Urinary bladder (tissue), 4 donors: ENCODE measurements around the gene STK11IP. TPM values are rescaled to one million over a fixed set of nuclear protein-coding genes. Genes with fewer than 3 reads are reported as not detected.

Source experiments
- DNase-seq: peaks from one replicate; pipeline ENCODE4 v3.0.0-alpha.2; 2015; ENCODE audit errors: extremely low spot score
- H3K27ac ChIP-seq: one replicate; pipeline ENCODE4 v1.5.1; 2013; ENCODE audit warnings: low read depth, mild to moderate bottlenecking, moderate library complexity
- H3K36me3 ChIP-seq: one replicate; pipeline ENCODE4 v1.6.1; 2013; ENCODE audit warnings: mild to moderate bottlenecking, moderate library complexity; ENCODE audit not compliant: insufficient read depth
- H3K4me1 ChIP-seq: one replicate; pipeline ENCODE4 v1.6.1; 2013; ENCODE audit warnings: mild to moderate bottlenecking, moderate library complexity; ENCODE audit not compliant: insufficient read depth
- H3K4me3 ChIP-seq: one replicate; pipeline ENCODE4 v1.5.1; 2013; ENCODE audit warnings: low read depth, low read length
- WGBS: extraction: QIAGEN DNeasy Blood & Tissue Kit; methylation state at CpG from one replicate; pipeline ENCODE4 v1.1.7; 2013; 5-methylcytosine and 5-hydroxymethylcytosine counted together
- polyA plus RNA-seq: library from polyadenylated mRNA; stranded (reverse); fragments of 200-250 nt; gene quantifications from one replicate; pipeline ENCODE4 v1.2.3, GENCODE V29; 2013
- total RNA-seq: library from RNA; depleted of rRNA; stranded (reverse); fragments of >200 nt; gene quantifications from one replicate; pipeline ENCODE4 v1.2.3, GENCODE V29; 2014
- donor health status: healthy with polysubstance abuse.
- donor health status: healthy.

The STK11IP gene
- total and polyA plus RNA-seq, 2 donors = 19.7 to 19.8 TPM

DNA sequence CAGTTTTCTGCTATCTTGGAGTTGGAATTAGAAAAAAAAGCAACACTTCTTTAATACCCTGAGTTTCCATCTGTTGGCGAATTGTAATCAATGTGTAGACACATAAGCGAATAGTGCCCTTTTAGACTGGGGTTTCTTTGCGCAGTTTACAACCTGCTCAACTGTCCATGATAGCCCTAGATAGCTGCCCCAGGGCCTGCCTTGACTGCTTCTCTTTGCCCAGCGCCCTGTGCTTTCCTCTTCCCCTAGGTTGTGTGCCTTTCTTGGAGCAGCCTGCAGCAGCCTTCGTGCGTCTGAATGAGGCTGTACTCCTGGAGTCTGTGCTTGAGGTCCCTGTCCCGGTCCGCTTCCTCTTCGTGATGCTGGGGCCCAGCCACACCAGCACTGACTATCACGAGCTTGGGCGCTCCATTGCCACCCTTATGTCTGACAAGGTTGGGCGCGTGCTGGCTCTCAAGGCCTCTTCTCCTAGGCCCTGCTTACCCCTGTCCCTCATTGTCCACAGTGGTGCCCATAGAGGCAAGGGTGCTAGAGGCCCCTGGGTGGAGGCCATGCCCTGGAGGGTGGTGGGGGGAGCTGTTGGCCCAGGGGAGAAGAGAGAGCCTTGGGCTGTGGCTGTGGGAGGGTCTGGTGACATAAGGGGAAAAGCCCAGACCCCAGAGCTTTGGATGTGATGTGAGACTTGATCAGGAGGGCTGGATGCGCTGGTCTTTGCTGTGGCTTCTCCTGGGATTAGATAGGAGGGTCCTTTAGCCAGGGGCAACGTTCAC is 36.7 kb downstream of the STK11IP start:
- H3K27ac ChIP-seq = no peak overlapping the region
- H3K4me3 ChIP-seq = no peak overlapping the region
- WGBS = 93% methylated on average over 15 of the region's 15 CpGs
- H3K36me3 ChIP-seq = no peaks in the 10 kb centered on the region
- H3K4me1 ChIP-seq = no peaks in the 10 kb centered on the region
- no peak for DNase-seq

DNA sequence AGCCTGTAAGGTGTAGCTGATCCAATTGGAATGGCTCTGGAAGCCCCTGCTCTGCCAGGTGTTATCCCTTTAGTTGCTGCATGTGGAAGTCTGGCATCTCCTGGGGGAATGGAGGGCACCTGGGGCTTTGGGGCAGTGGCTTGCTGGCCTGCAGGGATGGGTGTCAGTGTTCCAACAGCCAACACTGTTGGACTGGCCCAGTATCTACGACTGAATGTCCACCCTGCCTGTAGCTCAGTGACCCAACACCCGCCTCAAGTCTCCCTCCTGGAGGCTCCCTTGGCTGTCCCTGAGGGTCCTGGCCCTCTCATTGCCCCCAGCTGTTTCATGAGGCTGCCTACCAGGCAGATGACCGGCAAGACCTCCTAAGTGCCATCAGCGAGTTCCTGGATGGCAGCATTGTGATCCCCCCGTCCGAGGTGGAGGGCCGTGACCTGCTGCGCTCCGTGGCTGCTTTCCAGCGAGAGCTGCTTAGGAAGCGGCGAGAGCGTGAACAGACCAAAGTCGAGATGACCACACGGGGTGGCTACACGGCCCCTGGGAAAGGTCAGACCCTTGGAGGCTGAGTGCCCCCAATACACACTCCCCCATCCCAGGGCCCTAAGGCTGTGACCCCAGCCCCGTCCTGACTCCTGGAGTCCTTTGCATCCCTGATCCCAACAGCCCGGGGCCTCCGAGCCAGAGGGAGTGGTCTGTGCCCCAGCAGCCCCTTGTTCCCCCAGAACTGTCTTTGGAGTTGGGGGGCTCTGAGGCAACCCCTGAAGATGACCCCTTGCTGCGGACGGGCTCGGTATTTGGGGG is 37.5 kb downstream of the STK11IP start:
- H3K27ac ChIP-seq = no peak overlapping the region
- H3K4me3 ChIP-seq = no peak overlapping the region
- DNase-seq = no peak
- no peaks in the 10 kb centered on the region for H3K4me1 ChIP-seq
- no peaks in the 10 kb centered on the region for H3K36me3 ChIP-seq
- WGBS = 88% methylated on average over 22 of the region's 22 CpGs

DNA sequence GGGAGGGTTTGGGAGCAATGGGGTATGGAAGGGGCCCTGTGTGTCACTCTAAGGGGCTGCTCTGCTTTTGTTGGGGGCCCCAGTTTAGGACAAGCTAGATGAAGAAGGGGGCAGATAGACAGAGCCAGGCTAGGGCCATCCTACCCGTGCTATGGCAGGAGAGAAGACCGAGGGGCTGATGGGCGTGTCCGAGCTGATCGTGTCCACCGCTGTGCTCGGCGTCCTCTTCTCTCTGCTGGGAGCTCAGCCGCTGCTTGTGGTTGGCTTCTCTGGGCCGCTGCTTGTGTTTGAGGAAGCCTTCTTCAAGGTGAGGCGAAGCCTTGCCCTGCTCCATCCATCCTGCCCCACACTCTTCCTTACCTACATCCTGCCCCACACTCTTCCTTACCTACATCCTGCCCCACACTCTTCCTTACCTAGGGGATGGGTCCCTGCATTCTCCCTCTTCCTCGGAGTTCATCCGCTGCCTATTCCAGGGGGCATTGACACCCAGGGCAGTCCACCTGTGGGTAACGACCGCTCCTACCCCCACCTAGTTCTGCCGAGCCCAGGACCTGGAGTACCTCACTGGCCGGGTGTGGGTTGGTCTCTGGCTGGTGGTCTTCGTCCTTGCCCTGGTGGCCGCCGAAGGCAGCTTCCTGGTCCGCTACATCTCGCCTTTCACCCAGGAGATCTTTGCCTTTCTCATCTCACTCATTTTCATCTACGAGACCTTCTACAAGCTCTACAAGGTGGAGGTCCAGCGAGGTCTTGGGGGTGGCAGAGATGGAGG is 38.7 kb downstream of the STK11IP start:
- H3K4me3 ChIP-seq = no peak overlapping the region
- H3K27ac ChIP-seq = no peak overlapping the region
- H3K36me3 ChIP-seq = no peaks in the 10 kb centered on the region
- H3K4me1 ChIP-seq = no peaks in the 10 kb centered on the region
- DNase-seq = no peak
- WGBS = 89% methylated on average over 24 of the region's 24 CpGs

DNA sequence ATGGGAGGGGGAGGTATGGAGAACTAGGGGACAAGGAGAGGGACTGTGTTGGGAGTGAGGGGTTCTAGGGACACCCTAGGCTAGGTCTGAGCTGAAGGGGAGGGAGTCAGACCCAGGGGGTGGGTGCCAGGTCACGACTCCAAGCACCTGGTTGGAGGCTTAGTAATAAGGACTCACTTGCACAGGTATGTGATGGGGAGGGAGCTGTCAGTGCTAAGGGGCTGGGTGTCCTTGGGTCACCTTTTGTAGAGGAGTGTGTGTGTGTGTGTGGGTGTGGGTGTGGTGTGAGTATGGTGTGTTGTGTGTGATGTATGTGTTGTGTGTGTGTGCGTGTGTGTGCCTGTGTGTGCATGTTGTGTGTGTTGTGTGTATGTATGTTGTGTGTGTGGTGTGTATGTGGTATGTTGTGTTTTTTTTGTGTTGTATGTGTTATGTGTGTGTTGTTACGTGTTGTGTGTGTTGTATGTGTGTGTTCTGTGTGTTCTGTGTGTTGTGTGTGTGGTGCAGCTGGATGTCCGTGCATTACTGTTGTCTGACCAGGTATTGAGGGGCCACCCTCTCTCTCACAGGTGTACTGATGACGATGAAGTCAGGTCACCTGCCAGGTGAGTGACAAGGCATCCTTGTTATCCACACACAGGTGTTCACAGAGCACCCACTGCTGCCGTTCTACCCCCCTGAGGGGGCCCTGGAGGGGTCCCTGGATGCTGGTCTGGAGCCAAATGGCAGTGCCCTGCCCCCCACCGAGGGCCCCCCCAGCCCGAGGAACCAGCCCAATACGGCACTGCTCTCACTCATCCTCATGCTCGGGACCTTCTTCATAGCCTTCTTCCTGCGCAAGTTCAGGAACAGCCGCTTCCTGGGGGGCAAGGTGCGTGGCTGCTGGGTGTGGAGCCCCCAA is 39.5 kb downstream of the STK11IP start:
- 86% methylated on average over 13 of the region's 13 CpGs for WGBS
- Histone ChIP-seq H3K27ac (no peak overlapping the region), H3K4me1 (no peaks in the 10 kb centered on the region), H3K4me3 (no peak overlapping the region), H3K36me3 (no peaks in the 10 kb centered on the region)
- no peak for DNase-seq

DNA sequence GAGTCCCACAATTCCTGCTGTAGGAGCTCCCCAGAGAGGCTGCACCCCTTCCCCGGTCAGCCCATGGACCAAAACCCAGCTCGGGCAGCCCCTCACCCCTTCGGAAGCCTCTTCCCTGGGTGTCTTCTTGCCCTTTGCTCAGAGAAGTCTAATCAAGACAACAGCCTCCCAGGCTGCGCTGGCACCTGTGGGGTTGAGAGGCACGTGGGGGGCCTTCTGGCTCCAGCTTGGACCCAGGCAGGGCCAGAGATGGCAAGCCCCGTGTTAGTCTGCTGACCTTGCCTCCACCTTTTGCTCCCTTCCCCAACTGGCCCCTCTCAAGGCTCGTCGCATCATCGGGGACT is 40.2 kb downstream of the STK11IP start:
- Histone ChIP-seq H3K4me1 (no peaks in the 10 kb centered on the region), H3K36me3 (no peaks in the 10 kb centered on the region), H3K27ac (no peak overlapping the region), H3K4me3 (no peak overlapping the region)
- 92% methylated on average over 9 of the region's 9 CpGs for WGBS
- DNase-seq = no peak

DNA sequence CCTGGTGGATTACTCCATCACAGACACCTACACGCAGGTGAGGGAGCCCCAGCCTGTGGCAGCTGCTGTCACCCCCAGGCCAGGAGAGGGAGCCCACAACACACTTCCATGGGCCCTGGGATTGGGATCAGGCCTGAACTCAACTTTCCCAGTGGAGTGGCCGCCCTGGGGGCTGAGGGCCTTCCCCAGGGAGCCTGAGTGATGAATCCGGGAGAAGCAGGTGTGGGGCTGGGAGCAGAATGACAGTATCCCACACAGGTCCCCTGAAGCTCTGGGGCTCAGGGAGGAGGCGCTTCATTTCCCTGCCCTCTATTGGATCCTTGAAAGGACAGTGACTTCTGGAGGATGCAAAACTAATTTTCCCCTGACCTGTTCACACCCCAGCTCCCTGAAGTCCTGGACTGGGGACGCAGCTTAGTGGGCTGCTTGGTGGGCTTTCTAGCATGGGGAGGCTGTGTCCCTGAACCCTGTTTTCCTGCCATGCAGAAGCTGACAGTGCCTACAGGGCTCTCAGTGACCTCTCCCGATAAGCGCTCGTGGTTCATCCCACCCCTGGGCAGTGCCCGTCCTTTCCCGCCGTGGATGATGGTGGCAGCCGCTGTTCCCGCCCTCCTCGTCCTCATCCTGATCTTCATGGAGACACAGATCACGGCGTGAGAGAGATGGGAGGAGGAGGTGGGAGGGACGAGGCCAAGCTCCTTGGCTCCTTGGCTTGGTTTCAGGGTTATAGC is 40.7 kb downstream of the STK11IP start:
- no peak for DNase-seq
- H3K36me3 ChIP-seq = no peaks in the 10 kb centered on the region
- H3K27ac ChIP-seq = no peak overlapping the region
- H3K4me3 ChIP-seq = no peak overlapping the region
- WGBS = 88% methylated on average over 17 of the region's 17 CpGs
- H3K4me1 ChIP-seq = no peaks in the 10 kb centered on the region

DNA sequence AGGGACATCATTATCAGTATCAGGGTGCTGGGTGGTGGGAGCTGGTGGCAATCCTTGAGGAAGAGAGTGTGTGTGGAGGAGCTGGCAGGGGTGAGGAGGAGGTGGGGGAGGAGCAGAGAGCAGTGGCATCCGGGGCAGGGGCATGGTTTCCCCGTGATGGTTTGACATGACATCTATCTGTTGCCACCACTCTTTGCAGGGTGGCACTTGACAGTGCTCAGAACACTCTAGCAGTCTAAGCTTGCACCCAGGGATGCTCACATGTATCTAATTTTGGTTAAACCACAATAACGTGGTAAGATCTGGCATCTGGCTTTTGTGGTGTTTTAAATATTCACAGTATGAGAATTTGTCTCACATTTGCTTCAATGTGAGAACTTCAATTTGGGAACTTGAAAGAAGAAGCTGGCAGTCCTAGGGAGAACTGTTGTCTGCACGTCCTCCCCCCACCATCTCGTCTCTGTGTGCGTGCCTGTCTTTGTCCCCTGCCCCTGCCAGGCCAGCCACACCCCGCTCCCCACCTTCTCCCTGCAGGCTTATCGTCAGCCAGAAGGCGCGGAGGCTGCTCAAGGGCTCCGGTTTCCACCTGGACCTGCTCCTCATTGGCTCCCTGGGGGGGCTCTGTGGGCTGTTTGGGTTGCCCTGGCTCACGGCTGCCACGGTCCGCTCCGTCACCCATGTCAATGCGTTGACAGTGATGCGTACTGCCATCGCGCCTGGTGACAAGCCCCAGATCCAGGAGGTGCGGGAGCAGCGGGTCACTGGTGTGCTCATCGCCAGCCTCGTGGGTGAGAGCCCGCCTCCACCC is 41.5 kb downstream of the STK11IP start:
- no peaks in the 10 kb centered on the region for H3K4me1 ChIP-seq
- H3K27ac ChIP-seq = no peak overlapping the region
- no peak for DNase-seq
- no peaks in the 10 kb centered on the region for H3K36me3 ChIP-seq
- 86% methylated on average over 24 of the region's 24 CpGs for WGBS
- no peak overlapping the region for H3K4me3 ChIP-seq

DNA sequence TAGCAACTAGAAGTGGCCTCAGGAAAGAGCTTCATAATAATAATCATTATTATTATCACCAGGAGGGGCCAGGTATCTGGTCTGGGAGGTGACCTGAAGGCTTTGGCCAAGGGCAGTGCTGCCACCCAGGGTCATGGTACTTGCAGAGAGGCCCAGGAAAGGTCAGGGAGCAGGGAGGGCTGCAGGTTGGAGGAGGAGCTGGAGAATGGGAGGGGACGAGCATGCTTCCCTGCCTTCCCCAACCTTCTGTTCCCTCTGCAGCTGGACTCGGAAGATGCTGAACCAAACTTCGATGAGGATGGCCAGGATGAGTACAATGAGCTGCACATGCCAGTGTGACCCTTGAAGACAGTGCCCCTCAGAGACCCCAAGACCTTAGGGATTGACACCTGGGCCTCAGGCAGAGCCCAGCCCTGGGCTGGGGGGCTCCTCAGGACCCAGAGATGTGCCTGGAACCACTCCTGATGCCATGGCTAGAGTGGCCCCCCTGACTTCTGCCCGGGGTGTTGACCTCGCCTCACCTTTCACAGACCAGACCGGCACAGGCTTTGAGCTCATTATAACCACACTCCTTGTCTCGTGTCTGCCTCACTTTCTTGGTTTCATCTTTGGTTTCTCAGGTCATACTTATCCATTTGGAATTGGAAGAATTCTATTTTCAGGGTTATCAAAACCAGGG is 43.9 kb downstream of the STK11IP start:
- H3K27ac ChIP-seq = no peak overlapping the region
- H3K36me3 ChIP-seq = no peaks in the 10 kb centered on the region
- H3K4me1 ChIP-seq = no peaks in the 10 kb centered on the region
- H3K4me3 ChIP-seq = no peak overlapping the region
- 82% methylated on average over 7 of the region's 7 CpGs for WGBS
- DNase-seq = no peak

DNA sequence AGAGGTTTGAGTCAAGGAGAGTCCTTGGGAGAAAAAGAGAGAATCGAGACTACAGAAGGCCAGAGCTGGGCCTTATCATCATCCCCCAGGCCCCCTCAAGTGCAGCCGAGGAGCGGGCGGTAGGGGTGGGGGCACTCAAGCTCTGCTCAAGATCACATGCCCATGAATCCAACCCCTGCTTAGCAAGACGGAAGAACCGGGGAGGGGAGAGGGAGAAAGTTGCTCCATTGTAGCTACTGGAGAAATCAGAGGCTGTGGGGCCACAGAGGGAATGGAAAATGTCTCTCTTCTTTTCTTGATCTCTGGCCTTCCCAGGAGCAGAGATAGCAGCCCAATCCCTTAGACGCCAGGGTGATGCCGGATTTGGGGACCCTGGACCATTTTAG is 44.4 kb downstream of the STK11IP start:
- H3K4me1 ChIP-seq = no peaks in the 10 kb centered on the region
- DNase-seq = no peak
- H3K27ac ChIP-seq = no peak overlapping the region
- WGBS = 60% methylated on average over 8 of the region's 8 CpGs
- H3K4me3 ChIP-seq = no peak overlapping the region
- no peaks in the 10 kb centered on the region for H3K36me3 ChIP-seq

DNA sequence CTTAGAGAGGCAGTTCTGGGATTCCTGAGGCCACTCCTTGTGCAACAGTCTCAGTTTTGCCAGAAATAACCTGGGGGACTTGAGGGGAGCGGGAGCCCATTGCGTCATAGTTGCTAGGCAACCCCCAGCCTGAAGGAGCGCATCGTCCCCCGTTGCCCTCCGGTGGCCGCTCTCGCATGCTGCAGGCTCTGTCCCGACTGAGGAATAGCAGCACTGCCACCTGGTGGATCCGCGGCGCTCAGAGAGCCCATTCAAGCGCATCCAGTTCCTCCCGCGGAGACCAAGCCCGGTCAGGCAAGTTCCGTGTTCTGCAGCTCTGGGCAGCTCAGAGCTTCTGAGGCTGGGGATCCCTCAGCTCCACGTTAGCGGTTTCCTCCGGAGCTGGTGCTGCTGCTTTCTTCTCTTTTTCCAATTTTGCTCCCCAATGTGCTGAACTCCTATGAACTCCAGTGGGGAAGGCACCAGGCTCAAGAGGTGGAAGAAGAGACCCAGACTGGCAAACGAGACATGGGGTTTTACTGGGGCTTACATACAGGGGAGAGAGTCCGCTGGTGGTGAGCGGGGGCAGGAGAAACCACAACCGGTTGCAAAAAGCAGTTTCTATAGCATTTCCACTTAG is 44.9 kb downstream of the STK11IP start:
- WGBS = 9% methylated on average over 24 of the region's 24 CpGs
- Histone ChIP-seq H3K27ac (no peak overlapping the region), H3K36me3 (no peaks in the 10 kb centered on the region), H3K4me3 (no peak overlapping the region), H3K4me1 (no peaks in the 10 kb centered on the region)
- peak; percentile 84 for DNase-seq

DNA sequence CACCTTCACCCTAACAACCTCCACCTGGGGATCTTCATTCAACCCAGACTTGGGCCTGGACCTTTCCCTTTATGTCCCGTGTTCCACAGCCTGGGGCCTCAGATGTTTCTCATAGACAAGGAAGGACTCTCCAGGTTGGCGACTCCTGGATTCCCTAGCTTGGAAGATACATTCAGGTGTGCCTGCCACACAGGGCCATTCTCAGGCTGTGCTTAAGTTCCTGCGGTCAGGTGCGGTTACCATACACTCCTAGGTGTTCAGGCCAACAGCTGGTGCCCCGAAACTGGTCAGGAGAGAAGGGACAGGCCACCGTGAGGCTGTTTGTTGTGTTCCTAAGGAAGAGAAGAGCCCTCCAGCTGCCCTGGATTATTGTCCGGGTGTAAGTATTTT is 45.4 kb downstream of the STK11IP start:
- DNase-seq = no peak
- Histone ChIP-seq H3K36me3 (no peaks in the 10 kb centered on the region), H3K27ac (no peak overlapping the region), H3K4me3 (no peak overlapping the region), H3K4me1 (no peaks in the 10 kb centered on the region)
- WGBS = 91% methylated on average over 7 of the region's 7 CpGs
